Measurements from ENCODE around the gene RAB29.

DNA sequence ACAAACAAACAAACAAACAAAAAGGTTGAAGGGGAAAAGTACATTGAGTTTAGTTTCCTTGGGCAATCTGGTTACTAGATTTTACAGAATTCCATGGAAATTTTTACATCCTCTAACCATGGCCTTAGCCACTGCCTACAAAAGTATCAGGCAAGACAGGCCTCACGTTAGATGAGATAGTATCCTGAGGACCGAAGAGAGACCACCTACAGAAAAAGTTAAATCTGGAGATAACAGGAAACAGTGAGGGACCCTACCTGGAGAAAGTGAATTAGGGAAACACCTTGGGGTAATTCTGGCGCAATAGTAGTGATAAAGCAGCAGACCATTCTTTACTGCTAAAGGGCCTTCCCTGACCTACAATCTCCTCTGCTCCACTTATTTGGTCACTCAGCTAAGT lies 8.7 kb downstream of the RAB29 start:
- TF ChIP-seq, protein P1, sequence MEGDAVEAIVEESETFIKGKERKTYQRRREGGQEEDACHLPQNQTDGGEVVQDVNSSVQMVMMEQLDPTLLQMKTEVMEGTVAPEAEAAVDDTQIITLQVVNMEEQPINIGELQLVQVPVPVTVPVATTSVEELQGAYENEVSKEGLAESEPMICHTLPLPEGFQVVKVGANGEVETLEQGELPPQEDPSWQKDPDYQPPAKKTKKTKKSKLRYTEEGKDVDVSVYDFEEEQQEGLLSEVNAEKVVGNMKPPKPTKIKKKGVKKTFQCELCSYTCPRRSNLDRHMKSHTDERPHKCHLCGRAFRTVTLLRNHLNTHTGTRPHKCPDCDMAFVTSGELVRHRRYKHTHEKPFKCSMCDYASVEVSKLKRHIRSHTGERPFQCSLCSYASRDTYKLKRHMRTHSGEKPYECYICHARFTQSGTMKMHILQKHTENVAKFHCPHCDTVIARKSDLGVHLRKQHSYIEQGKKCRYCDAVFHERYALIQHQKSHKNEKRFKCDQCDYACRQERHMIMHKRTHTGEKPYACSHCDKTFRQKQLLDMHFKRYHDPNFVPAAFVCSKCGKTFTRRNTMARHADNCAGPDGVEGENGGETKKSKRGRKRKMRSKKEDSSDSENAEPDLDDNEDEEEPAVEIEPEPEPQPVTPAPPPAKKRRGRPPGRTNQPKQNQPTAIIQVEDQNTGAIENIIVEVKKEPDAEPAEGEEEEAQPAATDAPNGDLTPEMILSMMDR (IDR thresholded peaks at IDR 0.05; ENCODE audit: insufficient read depth, low read length): no peak
- TF ChIP-seq, protein P2, sequence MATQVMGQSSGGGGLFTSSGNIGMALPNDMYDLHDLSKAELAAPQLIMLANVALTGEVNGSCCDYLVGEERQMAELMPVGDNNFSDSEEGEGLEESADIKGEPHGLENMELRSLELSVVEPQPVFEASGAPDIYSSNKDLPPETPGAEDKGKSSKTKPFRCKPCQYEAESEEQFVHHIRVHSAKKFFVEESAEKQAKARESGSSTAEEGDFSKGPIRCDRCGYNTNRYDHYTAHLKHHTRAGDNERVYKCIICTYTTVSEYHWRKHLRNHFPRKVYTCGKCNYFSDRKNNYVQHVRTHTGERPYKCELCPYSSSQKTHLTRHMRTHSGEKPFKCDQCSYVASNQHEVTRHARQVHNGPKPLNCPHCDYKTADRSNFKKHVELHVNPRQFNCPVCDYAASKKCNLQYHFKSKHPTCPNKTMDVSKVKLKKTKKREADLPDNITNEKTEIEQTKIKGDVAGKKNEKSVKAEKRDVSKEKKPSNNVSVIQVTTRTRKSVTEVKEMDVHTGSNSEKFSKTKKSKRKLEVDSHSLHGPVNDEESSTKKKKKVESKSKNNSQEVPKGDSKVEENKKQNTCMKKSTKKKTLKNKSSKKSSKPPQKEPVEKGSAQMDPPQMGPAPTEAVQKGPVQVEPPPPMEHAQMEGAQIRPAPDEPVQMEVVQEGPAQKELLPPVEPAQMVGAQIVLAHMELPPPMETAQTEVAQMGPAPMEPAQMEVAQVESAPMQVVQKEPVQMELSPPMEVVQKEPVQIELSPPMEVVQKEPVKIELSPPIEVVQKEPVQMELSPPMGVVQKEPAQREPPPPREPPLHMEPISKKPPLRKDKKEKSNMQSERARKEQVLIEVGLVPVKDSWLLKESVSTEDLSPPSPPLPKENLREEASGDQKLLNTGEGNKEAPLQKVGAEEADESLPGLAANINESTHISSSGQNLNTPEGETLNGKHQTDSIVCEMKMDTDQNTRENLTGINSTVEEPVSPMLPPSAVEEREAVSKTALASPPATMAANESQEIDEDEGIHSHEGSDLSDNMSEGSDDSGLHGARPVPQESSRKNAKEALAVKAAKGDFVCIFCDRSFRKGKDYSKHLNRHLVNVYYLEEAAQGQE (IDR thresholded peaks at IDR 0.05; ENCODE audit: insufficient replicate concordance, low read depth): no peak
